Measurements from ENCODE around the gene CMTM7. TPM values are rescaled to one million over a fixed set of nuclear protein-coding genes. Genes with fewer than 3 reads are reported as not detected.

Gene CMTM7
- total and polyA plus RNA-seq, 9 of the 15 experiments (the other 6 are each of a cell fraction or from before 2014, with no cell fraction given) = 0.03 to 1.6 (median 0.42) TPM; not detected in 4

- TF ChIP-seq, protein P1, sequence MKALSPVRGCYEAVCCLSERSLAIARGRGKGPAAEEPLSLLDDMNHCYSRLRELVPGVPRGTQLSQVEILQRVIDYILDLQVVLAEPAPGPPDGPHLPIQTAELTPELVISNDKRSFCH (CRISPR knock-in tag; IDR thresholded peaks at IDR 0.05) = no peak
- TF ChIP-seq, protein P1 (tag; IDR thresholded peaks at IDR 0.05) = no peak
- TF ChIP-seq, protein P2, sequence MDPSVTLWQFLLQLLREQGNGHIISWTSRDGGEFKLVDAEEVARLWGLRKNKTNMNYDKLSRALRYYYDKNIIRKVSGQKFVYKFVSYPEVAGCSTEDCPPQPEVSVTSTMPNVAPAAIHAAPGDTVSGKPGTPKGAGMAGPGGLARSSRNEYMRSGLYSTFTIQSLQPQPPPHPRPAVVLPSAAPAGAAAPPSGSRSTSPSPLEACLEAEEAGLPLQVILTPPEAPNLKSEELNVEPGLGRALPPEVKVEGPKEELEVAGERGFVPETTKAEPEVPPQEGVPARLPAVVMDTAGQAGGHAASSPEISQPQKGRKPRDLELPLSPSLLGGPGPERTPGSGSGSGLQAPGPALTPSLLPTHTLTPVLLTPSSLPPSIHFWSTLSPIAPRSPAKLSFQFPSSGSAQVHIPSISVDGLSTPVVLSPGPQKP (CRISPR knock-in tag; IDR thresholded peaks at IDR 0.05) = no peak
- TF ChIP-seq POLR3A (IDR thresholded peaks at IDR 0.05; ENCODE audit: borderline replicate concordance, extremely low read depth, insufficient read depth, insufficient read length) (no peak), ZBTB49 (CRISPR knock-in tag; IDR thresholded peaks at IDR 0.05; ENCODE audit: borderline replicate concordance) (no peak), NR2C2 (CRISPR knock-in tag; IDR thresholded peaks at IDR 0.05) (no peak), NR2C2 (tag; IDR thresholded peaks at IDR 0.05) (no peak)
Observed at GRCh38 chr3:32450426-32450825, 58.8 kb downstream of the CMTM7 start (continued).

Measured in K562 (cell line).